Mammary epithelial cell (primary cell): ENCODE results near the gene SEC14L1.

Experiments
- EZH2 ChIP-seq: IDR thresholded peaks from 2 replicates; pipeline ENCODE4 v1.6.1; 2012; ENCODE audit warnings: low read length, inconsistent platforms, borderline replicate concordance
- TF ChIP-seq, protein P1 (sequence below), 2 donors: IDR thresholded peaks in 1 of 2; conservative IDR thresholded peaks in 1 of 2; 2 replicates each; pipeline ENCODE4 v1.5.1; 2011 to 2012; ENCODE audit warnings: inconsistent platforms in 2 of 2, low read length in 2 of 2, mild to moderate bottlenecking in 2 of 2, control low read depth in 1 of 2, low read depth in 1 of 2; ENCODE audit not compliant: insufficient read depth in 1 of 2; ENCODE audit errors: extremely low read depth in 1 of 2

DNA sequence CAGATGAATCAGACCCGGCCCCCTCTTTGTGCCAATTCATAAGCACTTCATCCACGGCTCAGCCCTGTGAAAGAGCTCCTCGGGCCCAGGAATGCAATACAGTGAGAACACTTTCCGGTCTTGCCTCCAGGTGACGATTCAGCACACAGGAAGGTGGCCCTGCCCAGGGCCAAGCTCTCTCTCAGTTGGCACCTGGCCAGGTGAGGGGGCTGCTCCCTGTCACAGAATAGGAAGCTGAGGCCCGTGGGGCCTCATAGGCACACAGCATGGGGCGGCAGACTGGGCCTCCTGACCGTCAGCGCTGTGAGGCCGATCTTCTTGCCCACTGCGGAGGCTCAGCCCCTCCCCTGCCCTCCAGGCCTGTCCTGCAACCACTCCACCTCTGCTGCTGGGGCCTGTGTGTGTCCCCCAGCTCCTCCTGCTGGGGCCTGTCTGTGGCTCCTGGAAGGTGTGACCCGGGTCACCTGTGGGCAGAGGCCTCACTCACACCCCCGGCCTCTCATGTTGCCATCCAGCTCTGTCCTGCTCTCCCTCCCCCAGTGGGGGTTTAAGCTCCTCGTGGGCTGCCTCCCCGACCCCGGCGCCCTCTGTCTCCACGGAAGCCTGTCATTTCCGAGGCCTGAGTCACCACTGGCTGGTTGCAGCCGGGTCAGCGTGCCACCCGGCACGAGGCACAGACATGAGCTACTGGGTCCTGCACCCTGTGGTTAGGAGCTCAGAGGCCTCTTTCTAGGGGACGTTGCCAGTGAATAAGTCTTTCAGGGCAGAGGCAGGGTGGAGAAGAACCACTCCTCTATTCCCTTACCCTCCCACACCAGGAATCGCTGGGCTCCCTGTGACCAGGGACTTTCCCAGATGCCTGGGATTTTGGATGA, 114.4 kb downstream of the SEC14L1 start:
- TF ChIP-seq, protein P1, sequence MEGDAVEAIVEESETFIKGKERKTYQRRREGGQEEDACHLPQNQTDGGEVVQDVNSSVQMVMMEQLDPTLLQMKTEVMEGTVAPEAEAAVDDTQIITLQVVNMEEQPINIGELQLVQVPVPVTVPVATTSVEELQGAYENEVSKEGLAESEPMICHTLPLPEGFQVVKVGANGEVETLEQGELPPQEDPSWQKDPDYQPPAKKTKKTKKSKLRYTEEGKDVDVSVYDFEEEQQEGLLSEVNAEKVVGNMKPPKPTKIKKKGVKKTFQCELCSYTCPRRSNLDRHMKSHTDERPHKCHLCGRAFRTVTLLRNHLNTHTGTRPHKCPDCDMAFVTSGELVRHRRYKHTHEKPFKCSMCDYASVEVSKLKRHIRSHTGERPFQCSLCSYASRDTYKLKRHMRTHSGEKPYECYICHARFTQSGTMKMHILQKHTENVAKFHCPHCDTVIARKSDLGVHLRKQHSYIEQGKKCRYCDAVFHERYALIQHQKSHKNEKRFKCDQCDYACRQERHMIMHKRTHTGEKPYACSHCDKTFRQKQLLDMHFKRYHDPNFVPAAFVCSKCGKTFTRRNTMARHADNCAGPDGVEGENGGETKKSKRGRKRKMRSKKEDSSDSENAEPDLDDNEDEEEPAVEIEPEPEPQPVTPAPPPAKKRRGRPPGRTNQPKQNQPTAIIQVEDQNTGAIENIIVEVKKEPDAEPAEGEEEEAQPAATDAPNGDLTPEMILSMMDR (conservative IDR thresholded peaks at IDR 0.05 in 1 of 2, IDR thresholded peaks at IDR 0.05 in 1 of 2; ENCODE audit: extremely low read depth in 1 of 2, insufficient read depth in 1 of 2, low read depth in 1 of 2, low read length in 2 of 2): no peak
- no peak for TF ChIP-seq EZH2
